ENCODE measurements around the gene PLA2G6. TPM values are rescaled to one million over a fixed set of nuclear protein-coding genes. Genes with fewer than 3 reads are reported as not detected.

The PLA2G6 gene
- total and polyA plus RNA-seq, 2 of the 4 experiments (the other 2 are of a cell fraction): 6.1 to 10.3 TPM

DNA sequence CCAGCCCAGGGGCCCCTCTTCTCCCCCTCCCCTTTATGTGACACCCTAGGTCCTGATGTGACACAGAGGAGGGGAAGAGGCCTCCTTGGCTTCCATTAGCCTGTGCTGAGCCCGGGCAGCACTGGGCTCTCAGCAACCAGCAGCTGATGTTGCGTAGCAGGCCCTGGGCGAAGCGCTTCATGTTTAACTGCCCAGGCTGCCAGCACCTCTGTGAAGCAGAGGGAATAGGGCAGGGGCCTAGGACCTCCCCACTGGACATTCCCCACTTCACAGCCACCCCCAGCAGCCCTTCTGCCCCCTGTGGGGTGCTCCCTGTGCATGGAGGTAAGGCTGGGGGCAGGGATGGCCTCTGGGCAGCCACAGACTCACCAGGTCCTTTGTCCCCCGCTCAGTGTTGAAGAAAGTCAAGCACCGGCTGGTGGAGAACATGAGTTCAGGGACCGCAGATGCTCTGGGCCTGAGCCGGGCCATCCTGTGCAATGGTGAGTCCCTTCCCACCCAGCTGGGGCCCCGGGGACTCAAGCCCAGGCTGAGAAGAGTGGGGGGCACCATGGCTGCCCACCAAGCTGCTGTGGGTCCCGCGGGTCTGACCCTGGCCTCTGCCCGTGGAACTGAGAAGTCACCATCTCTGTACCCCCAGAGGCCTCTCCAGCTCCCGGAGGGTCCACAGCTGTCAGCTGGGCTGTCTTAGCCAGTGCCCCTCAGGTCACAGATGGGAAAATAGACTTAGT, 112.8 kb downstream of the PLA2G6 start (continued):
- TF ChIP-seq USF2 (IDR thresholded peaks at IDR 0.05; ENCODE audit: low read depth, low read length) (no peak), RAD21 (IDR thresholded peaks at IDR 0.05; ENCODE audit: low read length) (no peak), FOS (IDR thresholded peaks at IDR 0.05; ENCODE audit: low read depth, low read length) (no peak), NFE2L2 (IDR thresholded peaks at IDR 0.05; ENCODE audit: low read depth, low read length) (no peak)

DNA sequence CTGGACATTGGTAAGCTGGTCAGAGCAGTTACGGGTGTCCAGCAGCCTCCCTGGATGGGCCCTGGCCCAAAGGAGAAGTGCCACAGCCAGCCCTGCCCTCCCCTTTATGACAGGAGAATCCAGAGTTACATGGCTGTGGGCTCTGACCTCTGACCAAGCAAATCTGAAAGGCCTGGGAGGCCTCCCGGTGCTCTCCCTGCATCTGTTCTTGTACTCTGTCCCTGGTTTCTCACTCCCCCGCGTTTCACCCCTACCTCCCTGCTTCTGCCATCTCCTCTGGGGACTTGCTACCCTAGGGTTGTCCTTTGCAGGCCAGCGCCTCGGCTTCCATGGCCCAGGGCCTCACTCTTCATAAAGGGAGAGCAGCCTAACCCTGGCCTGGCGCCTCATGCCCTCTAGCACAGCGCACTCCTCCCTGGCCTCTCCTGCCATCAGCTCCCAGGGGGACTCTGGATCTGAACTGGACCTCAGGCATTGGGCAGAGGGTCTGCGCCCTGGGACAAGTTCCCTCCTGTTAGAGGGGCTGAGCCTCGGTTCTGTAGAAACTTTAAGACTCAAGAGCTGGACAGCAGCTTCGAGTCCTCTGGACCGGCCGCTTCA, 113.8 kb downstream of the PLA2G6 start:
- no peak overlapping the region for H3K4me3 ChIP-seq (ENCODE audit: insufficient read depth, low read depth, low read length)
- ATAC-seq (ENCODE audit: low read depth): no peak
- H2BK20ac ChIP-seq (ENCODE audit: low read depth, low read length): no peak overlapping the region
- dilution Hi-C loops (cut with HindIII; ENCODE audit: low sequenced_read_pairs, unreplicated experiment) (no loop called here), in situ Hi-C loops (cut with MboI; ENCODE audit: low sequenced_read_pairs) (no loop called here), intact Hi-C loops (cut with micrococcal nuclease) (no loop called here)
- BruUV-seq (replicated peaks): no TSS peak
- H3K27me3 ChIP-seq (ENCODE audit: control insufficient read depth, insufficient read depth, low read length): no peaks in the 10 kb centered on the region
- H3K36me3 ChIP-seq (ENCODE audit: control insufficient read depth, insufficient read depth, low read length): peaks cover 20% of the 10 kb centered on the region
- no peaks in the 10 kb centered on the region for H3K79me1 ChIP-seq (ENCODE audit: low read depth in 1 of 2, low read length in 2 of 2)
- ChIA-PET POLR2A (ENCODE audit: unreplicated experiment) (no interaction called here), CTCF (no interaction called here)
- no peaks in the 10 kb centered on the region for H4K20me1 ChIP-seq (ENCODE audit: insufficient read depth, low read length)
- H2BK120ac ChIP-seq (ENCODE audit: low read depth, low read length): no peak overlapping the region
- no peak overlapping the region for H3K27ac ChIP-seq (ENCODE audit: insufficient read depth, low read length)
- TF ChIP-seq CTCF (conservative IDR thresholded peaks at IDR 0.05; ENCODE audit: low read depth, low read length) (no peak), MAFK (IDR thresholded peaks at IDR 0.05; ENCODE audit: low read depth, low read length) (no peak), RCOR1 (IDR thresholded peaks at IDR 0.05; ENCODE audit: insufficient replicate concordance, low read length) (no peak), RFX5 (IDR thresholded peaks at IDR 0.05; ENCODE audit: low read depth, low read length) (no peak), USF2 (IDR thresholded peaks at IDR 0.05; ENCODE audit: low read depth, low read length) (no peak), CHD1 (IDR thresholded peaks at IDR 0.05; ENCODE audit: low read depth, low read length) (no peak)
- no peak overlapping the region for H3K9ac ChIP-seq (ENCODE audit: low read depth, low read length)
- H3K9me3 ChIP-seq (ENCODE audit: control insufficient read depth, insufficient read depth, low read length): no peaks in the 10 kb centered on the region
- H3K18ac ChIP-seq (ENCODE audit: low read depth, low read length): no peak overlapping the region
- H2AFZ ChIP-seq (replicated peaks; ENCODE audit: low read length, poor library complexity): no peak overlapping the region
- H4K8ac ChIP-seq (ENCODE audit: low read depth in 2 of 2, low read length in 2 of 2): no peak overlapping the region
- no peak overlapping the region for H2AK9ac ChIP-seq (replicated peaks; ENCODE audit: low read depth, low read length, poor library complexity)
- WGBS, 2 experiments (ENCODE audit: extremely low coverage in 2 of 2, insufficient read length in 1 of 2): 95% methylated on average over 4 of the region's 13 CpGs; no CpG with 5 or more reads in 1 of the 2 experiments
- no peak overlapping the region for H3K4ac ChIP-seq (ENCODE audit: low read depth, low read length)
- H4K91ac ChIP-seq (ENCODE audit: insufficient read depth, low read depth, low read length): no peak overlapping the region
- no peak overlapping the region for H3K23ac ChIP-seq (ENCODE audit: low read depth, low read length)
- no peak overlapping the region for H2BK15ac ChIP-seq (ENCODE audit: low read depth, low read length)
- no peak overlapping the region for H3K4me2 ChIP-seq (ENCODE audit: low read depth, low read length)
- H3K4me1 ChIP-seq (ENCODE audit: control insufficient read depth, insufficient read depth, low read length): no peaks in the 10 kb centered on the region
- H3K9me1 ChIP-seq (ENCODE audit: insufficient read depth, low read length): no peaks in the 10 kb centered on the region
- H4K5ac ChIP-seq (ENCODE audit: low read depth, low read length): no peak overlapping the region
- no peak for DNase-seq
- no peak overlapping the region for H2BK5ac ChIP-seq (ENCODE audit: low read depth, low read length, poor library complexity, severe bottlenecking)
- H3K56ac ChIP-seq (ENCODE audit: extremely low read depth, insufficient read depth, low read length): no peak overlapping the region
- no peak overlapping the region for H2AK5ac ChIP-seq (ENCODE audit: low read depth, low read length)
- H3K14ac ChIP-seq (replicated peaks; ENCODE audit: low read depth, low read length): no peak overlapping the region

Measured in IMR-90 (cell line).